ENCODE results near the gene PBX3.

Gene PBX3

DNA sequence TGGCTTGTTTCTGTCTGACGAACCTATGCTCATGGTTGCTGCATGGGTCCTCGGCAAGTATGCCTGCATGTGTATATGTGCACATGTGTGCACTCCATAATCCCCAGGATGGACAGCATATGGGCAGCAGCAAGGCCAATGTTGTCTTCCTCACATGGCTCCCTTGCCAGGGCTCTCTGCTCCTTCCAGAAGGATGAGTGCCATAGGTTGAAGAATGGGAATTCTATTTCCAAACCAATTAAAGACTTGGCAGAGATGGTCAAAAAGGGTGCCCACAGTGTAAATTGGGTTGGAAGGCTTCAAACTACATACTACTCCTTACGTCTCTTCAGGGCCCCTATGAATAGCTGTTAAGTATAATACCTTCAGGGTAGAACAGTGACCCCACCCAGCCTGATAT is 212.1 kb downstream of the PBX3 start:
- DNase-seq, result no peak

DNA sequence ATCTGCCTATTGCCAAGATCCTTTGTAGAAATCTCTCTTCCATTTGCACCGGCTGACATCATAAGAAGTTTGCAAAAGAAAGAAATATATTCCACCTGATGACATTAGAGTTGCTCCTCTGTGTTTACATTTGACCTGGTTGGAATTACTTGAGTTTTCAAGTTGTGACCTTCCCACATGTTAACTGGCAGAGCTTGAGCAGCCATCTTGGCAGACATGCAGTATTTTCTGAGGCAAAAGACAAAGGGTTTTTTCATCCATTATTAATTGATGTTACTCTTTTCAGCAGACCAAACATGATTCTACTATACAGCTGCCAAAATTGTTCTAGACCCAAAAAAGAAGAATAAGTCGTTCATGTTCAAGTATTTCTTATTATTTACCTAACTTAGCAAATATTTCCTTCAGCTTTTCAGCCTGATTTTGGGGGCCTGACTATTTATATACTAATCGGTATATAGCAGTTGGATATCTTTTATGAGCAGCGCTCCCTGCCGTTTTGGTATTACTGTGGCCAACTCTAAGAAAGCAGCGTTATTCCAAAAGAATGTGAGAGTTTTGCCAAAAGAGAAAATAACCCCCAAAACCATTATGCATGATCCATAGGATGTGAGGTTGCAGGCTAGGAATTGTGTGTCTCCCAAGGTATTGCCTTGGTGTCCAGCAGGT is 212.9 kb downstream of the PBX3 start:
- no peak for DNase-seq

- DNase-seq, result no peak
Measured at GRCh38 chr9:125960626-125961025, 213.5 kb downstream of the PBX3 start.

DNA sequence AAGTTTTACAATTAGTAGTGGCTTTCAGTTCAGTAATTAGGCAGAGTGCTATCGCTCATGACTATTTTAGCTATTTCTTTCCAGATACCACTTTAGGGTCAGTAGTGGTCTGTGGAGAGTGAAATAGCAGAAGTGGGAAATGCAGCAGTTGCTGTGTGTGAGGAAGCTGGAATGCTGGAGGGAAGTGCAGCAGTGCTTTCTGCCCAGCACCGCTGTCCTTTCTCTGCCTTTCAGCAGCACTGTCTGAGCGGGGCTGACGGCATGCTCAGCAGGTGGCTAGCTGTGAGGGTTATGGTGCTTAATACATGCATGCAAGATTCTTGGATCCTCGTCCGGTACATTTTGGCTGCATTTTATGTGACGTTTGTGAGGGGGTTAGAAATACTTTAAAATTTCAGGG is 213.9 kb downstream of the PBX3 start:
- DNase-seq, result no peak

DNA sequence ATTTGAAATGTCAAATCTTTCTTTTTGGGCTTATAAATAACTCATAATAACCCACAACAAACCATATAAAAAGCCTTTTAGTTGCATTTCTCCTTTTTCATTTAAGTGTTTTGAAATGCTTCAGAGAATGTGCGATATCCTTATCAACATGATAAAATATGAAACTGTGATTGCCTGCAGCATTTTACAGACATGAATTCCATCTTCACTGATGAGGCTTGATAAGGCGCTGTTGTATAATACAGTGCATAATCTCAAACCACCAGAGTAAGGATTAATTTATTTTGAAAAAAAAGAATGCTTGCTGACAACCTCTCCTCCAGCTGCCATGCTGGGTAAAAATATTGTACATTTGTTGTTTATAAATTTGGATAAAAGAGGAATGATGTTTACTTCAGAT is 216.8 kb downstream of the PBX3 start:
- no peak for DNase-seq

DNA sequence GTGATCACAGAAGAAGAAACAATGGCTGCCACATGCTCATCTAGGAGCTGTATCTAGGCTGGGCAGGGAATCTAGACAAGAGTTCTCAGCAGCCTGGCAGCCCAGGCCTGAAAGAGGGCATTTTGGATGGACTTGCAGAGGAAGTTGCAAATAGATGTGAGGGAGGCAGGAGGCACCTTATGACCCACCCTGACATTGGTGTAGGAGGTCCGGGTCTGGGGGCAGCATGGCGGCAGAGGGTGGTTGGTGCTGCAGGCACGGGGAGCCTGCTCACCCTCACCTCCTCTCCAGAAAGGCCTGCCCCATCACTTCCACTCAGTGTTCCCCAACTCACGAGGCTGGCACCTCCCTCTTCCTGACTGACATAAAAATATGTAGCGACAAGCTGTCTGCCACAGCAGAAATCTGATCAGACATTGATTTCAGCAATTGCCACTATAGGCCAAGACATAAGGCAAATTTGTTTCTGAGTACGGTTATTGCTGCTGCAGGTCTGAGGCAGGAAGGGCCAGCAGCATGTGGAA is 217.6 kb downstream of the PBX3 start:
- no peak for DNase-seq

GRCh38 chr9:125965477-125965876 is 218.3 kb downstream of the PBX3 start:
- no peak for DNase-seq

DNA sequence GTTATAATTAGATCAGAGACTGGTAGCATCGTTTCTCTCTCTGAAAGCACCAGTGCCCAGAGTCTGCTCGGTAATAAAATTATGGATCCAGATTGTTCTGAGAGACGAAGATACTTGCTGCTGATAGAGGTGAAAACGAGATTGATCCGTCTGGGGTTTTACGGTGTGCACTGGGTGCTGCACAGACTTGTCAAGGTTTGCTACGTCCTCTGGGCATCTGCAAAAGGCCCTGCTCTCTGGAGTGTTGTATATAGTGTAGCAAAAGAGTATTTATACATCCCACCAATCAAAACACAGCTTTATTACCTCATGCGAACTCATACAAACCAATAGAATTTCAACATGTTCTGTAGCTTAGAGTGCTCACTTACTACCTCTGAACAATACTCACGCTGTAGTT is 219.3 kb downstream of the PBX3 start:
- DNase-seq, result no peak

DNA sequence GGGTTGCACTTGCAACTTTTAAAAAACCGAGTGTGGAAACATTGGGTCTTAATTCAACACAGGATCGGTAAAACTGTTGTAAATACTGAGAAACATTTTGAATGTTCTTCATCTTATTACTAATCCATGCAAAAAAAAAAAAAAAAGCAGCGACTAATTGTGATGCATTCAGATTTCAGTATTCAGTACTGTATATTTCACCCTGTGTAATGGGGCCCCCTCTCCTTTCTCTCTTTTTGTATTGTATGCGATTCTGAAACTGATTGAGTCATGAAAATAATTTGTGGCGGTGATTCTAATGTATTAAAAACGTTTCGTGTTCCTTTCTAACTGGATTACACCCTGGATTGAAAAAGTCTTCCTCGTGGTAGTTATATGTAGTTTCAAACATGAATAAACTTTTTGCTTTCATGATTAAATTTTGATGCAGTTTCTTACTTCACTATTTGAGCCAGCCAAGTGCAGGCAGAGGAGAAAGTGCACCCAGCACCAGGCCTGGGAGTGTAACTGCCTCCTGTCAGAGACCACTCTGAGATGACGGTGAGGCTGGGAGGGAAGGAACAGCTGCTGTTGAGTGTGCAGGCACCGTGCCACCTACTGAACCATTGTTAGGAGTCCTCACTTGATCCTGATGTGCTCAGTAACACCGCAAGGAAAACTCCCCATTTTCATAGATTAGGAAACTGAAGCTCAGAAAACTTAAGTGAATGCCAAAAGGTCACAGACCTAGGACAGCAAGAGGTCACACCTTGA is 220.0 kb downstream of the PBX3 start:
- no peak for DNase-seq

GRCh38 chr9:125968714-125969374 is 221.7 kb downstream of the PBX3 start:
- no peak for DNase-seq

DNA sequence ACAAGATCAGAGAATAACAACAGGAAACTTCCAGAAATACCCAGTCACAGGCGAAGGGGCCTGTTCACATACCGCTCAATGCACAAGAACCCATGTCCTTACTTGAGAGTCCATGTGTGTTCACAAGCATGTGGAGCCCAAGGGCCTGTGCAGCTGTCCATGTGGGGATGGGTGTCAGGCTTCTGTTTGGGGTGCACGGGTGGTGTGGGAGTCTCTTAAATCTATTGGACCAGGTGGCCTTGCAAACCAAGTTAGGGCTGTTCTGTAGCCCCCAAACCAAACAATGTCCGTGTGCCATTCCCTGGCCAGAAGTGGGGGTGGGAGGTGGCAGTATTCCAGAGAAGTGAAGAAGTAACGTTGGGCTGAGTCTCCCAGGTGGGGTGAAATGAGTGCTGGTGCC is 222.3 kb downstream of the PBX3 start:
- DNase-seq, result no peak

DNA sequence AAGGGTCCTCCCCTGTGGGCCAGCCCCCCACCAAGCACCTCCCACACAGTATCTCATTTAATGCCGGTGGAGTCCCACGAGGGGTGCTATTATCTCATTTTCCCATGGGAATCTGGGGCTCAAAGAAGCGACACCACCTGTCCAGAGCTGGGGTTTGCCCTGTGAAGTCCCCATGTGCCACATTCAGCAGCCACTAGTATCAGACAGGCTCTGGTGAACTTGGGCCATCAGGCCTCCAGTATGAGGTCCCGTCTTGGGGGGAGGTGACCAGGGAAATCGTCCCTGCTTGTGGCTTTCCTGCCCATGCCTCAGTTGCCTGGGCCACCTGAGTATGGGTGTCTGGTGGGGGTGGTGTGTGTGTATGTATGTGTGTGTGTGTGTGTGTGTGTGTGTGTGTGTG is 222.7 kb downstream of the PBX3 start:
- DNase-seq, result no peak

GRCh38 chr9:125970340-125970739 is 223.2 kb downstream of the PBX3 start:
- no peak for DNase-seq

GRCh38 chr9:125971050-125971449 is 223.9 kb downstream of the PBX3 start:
- DNase-seq, result no peak

DNA sequence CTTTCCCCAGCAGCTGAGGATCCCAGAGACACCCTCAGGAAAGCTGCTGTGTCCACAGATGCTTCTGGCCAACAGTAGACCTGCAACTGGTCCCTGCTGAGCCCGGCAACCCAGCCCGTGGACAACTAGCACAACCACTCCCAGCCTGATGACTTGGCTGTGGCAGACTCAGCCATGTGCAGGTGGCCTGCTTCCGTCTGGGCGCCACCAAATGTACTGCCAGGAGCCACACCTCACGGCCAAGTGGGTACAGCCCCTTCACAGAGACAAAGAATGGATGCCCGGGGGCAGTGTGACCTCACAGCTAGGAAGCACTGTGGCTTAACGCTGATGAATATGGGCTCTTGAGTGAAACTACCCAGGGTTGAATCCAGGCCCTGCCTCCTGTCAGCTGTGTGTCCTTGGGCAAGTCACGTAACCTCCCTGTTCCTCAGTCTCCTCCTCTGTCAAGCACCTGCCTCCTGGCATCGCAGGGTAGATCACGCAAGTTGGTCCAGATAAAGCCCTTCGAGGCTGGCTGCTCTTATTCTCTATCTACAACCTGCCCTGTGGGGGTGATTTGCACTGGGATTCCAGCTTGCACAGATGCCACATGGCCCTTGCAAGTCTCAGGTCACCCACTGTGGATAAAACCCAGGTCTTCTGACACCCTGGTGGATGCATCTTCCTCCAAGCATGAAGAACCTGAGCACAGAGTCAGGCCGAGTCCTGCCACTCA is 225.0 kb downstream of the PBX3 start:
- DNase-seq, result no peak

DNA sequence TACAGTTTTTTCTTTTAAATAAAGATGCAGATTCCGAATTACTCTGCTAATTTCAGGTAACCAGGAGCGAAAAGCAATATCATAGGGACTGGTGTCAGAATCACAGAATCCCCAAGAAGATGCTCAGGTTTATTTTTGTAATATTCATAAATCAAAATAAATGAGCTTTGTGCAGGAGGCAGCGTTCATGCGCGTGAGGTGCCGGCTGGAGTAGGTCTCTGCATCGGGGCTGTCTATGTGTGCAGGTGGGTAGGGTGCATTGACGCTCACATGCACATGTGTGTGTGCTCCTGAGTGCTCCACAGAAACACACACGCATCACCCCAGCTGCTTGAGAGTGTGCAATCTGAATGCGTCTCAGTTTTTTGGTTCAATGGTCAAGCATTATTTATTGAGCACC is 226.4 kb downstream of the PBX3 start:
- no peak for DNase-seq

GRCh38 chr9:125974705-125975104 is 227.5 kb downstream of the PBX3 start:
- DNase-seq, result no peak

DNA sequence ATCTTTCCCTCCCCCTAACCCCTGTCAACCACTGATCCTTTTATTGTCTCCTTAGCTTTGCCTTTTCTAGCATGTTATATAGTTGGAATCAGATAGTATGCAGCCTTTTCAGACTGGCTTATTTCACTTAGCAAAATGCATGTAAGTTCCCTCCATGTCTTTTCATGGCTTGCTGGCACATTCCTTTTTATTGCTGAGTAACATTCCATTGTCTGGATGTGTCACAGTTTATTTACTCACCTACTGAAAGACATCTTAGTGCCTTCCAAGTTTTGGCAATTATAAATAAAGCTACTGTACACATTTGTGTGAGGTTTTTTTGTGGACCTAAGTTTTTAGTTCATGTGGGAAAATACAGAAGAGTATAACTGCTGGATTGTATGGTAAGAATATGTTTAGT is 230.1 kb downstream of the PBX3 start:
- DNase-seq, result no peak

GRCh38 chr9:125979383-125979782 is 232.2 kb downstream of the PBX3 start:
- no peak for DNase-seq

DNA sequence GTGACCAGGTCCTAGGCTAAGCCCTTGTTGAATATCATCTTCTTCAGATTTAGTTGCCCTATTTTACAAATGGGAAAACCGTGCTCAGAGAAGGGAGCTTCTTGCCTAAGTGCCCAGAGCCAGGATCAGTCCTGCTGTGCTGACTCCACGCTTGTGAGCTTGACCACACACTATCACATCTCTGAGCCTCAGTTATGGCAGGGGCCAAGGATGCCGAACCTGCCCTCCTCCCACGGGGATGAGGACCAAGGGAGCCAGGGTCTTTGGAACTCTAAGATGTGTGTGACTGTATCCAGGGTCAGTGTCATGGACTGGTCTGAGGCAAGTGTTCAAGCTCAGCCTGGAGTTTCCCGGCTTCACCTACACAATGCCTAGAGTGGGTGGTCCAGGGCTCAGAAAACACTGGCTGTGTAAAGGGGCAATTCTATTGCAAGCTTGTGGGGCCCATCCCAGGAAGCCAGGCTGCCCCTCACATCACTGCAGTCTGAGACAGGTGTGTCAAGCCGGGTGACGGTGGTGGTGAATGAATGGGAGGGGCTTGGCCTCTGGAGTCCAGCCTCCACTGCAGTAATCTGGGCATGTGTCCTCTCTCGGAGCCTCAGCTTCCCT is 235.7 kb downstream of the PBX3 start:
- DNase-seq, result no peak

DNA sequence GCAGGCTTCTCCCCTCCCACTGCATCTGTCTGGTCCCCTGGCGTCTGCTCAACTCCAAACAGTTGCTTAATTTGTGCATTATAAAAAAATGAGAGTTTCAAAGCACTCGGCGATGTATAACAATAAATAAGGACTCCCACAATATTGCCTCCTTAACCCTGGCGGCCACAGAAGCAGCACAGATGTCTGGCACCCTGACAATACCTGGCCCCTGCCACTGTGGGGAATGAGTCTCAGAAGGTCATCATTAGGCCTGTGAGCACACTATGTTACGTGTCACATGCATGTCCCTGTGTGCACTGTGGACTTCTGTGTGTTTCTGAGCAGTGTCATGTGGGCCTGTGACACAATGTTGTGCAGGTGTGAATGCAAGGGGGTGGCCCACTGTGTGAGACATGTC is 236.5 kb downstream of the PBX3 start:
- no peak for DNase-seq

DNA sequence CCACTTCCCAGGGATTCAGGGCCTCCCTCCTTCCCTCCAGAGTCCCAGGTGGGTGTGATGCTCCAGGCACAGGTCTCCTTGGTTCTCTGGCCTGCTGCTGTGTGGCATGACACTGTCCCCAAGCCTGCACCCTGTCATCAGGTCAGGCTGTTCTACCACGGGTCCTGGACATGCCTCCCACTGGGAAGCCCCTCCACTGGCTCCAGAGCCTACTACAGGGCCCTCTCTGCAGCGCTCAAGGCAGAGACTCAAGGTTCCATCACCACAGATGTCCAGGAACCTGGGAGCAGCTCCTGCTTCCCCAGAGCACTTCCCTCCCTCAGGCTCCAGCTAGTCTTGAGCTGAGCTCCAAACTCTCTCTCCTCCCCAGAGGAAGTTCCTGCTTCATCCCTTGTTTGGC is 237.3 kb downstream of the PBX3 start:
- DNase-seq, result no peak

Measured in stimulated activated CD4-positive, alpha-beta T cell treated with anti-CD3 and anti-CD28 coated beads, Interleukin-12 subunit alpha, Interleukin-12 subunit beta, amount 100 ng/mL, for 4 hours (primary cell).